ENCODE results near the gene ACAA2.

The ACAA2 gene

DNA sequence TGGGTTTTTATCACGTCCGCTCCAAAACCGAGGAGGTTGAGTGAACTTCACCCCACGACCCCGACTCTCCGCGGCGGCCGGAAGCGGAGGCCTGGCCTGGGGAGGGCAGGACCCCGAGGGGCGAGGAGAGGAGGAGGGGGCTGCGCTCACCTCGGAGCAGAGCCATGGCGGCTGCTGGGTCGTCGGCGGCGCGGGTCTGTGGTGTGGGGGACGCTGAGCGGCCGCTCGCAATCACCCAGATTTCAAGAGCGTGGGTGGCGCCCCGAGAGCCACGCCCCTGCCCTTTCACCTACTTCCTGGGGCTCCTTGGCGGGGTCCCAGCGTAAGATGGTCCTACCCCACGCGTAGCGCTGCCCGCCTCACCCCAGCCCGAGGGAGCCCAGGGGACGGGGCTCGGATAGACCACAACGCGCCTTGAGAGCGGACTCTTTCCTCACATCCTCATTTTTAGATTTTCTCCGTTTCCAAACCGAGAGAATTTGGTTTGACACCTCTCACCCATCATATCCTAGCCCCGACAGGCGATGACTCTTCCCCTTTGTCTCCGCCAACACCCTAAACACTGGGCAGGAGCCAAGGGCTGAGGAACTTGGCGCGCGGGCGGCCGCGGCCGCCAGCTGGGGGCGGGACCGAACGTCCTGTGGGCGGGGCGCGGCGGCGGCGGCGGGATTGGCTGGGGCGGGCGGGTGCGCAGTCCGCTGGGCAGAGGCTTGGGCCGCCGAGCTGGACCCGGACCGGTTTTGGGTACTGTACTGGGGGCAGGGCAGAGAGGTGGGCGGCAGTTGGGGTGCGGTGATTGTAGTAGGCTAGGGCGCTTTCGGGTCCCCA, at the start of gene ACAA2:
ACAA2 (minus strand) TSS at position 215 of the 828 bp plus-strand sequence; CDS start at position 166, 49 bp downstream.
- no peaks in the 10 kb centered on the region for H3K27me3 Mint-ChIP-seq
- H3K4me3 Mint-ChIP-seq, result peak within 1 kb of the TSS; percentile 88
- peaks cover 25% of the 10 kb centered on the region for H3K36me3 Mint-ChIP-seq
- peaks cover 2% of the 10 kb centered on the region for H3K9me3 Mint-ChIP-seq
- ATAC-seq, result peak; percentile 95
- H3K4me1 Mint-ChIP-seq, result peaks cover 24% of the 10 kb centered on the region
- H3K27ac Mint-ChIP-seq, result peak within 1 kb of the TSS; percentile 89

DNA sequence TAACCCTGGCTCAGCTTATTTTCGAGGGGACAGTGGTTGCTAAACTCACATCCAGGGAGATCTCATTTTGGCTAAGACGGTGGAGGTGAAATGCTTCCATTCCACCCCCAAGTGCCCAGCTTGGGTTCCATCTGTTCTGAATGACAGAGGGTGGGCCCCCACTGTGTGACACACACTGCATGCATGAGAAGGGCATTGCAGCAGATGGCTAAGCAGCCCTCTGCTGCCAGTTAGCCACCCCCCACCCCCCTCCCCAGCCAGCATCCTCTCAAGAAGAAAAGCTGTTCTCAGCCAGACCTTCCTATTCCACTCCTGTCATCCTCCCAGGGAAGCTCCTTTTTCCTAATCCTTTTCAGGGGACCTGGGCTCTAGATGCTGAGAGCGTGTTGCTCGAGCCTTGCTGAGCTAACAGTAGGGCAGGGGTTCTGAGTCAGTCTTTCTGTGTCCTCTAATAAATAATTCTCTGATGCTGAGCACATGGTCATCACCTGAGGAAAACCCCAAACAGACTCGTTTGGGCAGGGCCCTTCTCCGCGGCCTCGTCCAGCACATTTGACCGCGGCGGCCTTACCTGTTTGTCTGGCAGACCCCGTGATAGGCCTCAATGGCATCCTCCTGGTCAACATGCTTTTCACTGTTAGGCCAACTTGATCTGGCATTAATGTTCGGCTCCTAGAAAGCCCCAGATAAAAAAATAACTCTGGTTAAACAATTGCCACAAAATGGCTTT, 49.5 kb upstream of the ACAA2 start:
- no peaks in the 10 kb centered on the region for H3K9me3 Mint-ChIP-seq
- ATAC-seq, result no peak
- H3K27me3 Mint-ChIP-seq, result peaks cover 13% of the 10 kb centered on the region
- no peaks in the 10 kb centered on the region for H3K4me1 Mint-ChIP-seq
- H3K36me3 Mint-ChIP-seq, result no peaks in the 10 kb centered on the region
- H3K4me3 Mint-ChIP-seq, result no peak overlapping the region
- no peak overlapping the region for H3K27ac Mint-ChIP-seq

DNA sequence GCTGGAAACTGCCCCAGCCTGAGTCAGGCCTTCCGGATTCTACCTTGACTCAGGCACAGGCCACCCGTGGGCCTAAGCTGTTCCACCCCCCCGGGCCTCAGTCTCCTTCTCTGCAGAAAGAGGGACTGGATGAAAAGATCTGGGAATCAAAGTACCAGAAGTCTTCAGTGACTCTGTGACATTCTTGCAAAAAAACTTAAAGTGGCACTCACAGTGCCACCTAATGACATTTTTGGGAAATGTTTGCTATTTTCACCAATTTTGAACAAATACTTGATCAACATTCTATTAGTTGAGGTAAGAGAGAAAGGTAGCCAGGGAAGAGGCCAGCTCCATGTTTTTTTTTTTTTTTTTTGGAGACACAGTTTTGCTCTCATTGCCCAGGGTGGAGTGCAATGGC, 48.3 kb upstream of the ACAA2 start:
- no peaks in the 10 kb centered on the region for H3K9me3 Mint-ChIP-seq
- H3K36me3 Mint-ChIP-seq, result no peaks in the 10 kb centered on the region
- no peak overlapping the region for H3K4me3 Mint-ChIP-seq
- H3K27ac Mint-ChIP-seq, result no peak overlapping the region
- ATAC-seq, result no peak
- no peaks in the 10 kb centered on the region for H3K4me1 Mint-ChIP-seq
- H3K27me3 Mint-ChIP-seq, result peaks cover 4% of the 10 kb centered on the region

DNA sequence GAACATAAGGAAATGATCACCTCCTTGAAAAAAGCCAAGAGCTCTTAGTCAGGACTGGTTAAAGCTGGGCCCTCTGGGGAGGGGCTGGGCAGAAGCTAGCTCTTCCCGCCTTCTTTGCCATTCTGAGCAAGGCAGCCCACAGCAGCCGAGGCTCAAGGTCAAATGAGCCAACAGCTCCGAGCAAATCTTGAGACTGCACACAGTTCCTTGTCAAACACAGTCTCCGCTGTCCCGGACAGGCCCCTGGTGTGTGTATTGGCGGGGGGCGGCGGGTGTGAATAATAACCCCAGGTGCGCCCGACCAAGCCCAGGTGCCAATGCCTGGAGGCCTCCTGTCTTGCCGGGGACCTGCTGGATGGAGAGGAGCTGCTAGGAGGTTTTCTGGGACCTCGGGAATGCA, 46.4 kb upstream of the ACAA2 start:
- no peaks in the 10 kb centered on the region for H3K27me3 Mint-ChIP-seq
- no peaks in the 10 kb centered on the region for H3K36me3 Mint-ChIP-seq
- no peaks in the 10 kb centered on the region for H3K4me1 Mint-ChIP-seq
- H3K4me3 Mint-ChIP-seq, result no peak overlapping the region
- no peaks in the 10 kb centered on the region for H3K9me3 Mint-ChIP-seq
- no peak for ATAC-seq
- H3K27ac Mint-ChIP-seq, result no peak overlapping the region

DNA sequence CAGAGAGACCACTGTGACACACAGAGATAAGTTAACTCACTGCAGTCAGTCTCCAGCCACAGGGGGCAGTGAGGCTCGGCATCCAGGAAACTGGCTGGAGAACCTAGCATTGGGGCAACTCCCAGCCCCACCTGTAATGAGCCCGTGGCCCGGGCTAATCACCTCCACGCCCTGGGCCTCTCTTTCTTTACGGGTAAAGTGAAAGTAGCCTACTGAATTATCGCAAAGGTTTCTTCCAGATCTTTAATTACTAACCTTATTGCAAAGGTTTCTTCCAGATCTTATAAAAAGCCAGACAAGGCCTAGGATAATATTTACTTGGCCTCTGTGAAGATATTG, 45.7 kb upstream of the ACAA2 start:
- no peaks in the 10 kb centered on the region for H3K27me3 Mint-ChIP-seq
- H3K27ac Mint-ChIP-seq, result no peak overlapping the region
- no peak overlapping the region for H3K4me3 Mint-ChIP-seq
- no peaks in the 10 kb centered on the region for H3K9me3 Mint-ChIP-seq
- no peaks in the 10 kb centered on the region for H3K36me3 Mint-ChIP-seq
- H3K4me1 Mint-ChIP-seq, result no peaks in the 10 kb centered on the region
- no peak for ATAC-seq

DNA sequence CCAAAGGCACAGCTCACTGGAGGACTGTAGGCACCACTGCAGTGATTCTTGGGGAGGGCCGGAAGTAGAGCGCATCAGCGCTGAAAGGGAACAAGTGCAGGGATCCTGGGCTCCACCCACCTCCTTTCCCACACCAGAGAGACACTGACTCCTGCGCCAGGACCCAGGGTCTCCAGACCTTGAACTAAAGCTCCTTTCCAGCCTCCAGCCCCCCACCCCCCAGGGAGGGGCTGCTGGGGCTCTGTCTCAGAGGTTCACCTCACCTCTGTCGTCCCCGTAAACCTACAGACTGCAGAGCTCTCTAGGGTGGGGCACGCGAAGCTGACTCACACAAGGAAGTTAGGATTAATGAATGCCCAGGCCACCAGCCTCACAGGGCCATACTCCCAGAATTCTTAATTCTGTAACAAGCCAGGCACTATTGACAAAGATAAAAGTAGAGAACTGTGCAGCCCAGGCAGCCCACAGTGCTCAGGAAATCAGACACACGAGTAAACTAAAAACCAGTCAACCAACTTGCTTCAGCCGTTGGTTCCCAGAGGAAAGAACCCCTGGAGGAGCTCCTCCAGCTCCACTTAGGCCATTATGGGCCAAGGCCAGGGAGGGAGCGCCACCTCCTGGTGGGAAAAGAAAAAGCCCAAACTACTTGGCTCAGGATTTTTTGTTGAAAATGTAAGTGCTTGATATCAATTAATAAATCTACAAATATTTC, 45.1 kb upstream of the ACAA2 start:
- H3K9me3 Mint-ChIP-seq, result no peaks in the 10 kb centered on the region
- H3K27me3 Mint-ChIP-seq, result no peaks in the 10 kb centered on the region
- H3K36me3 Mint-ChIP-seq, result no peaks in the 10 kb centered on the region
- no peak for ATAC-seq
- H3K4me3 Mint-ChIP-seq, result no peak overlapping the region
- no peaks in the 10 kb centered on the region for H3K4me1 Mint-ChIP-seq
- no peak overlapping the region for H3K27ac Mint-ChIP-seq

DNA sequence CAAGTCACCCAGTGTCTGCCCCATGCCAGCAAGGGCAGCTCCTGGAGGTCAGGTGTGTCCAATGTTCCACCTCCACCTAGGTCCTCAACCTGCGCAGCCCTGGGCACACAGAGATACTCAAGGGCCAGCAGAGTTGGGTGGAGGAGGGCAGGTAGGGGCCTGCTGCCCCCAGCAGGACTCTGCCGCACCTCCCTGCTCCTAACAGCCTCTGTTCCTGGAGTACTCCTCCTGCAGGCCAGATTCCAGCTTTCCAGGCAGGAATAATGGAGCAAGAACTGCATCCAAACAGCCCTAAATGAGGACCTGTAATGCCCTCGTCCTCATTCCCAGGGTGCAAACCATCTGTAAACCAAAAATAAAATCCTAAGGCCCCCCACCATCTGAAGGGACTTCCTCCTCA, 44.4 kb upstream of the ACAA2 start:
- Mint-ChIP-seq H3K27ac (no peak overlapping the region), H3K27me3 (no peaks in the 10 kb centered on the region), H3K4me3 (no peak overlapping the region), H3K4me1 (no peaks in the 10 kb centered on the region), H3K36me3 (no peaks in the 10 kb centered on the region), H3K9me3 (no peaks in the 10 kb centered on the region)
- no peak for ATAC-seq

- Mint-ChIP-seq H3K4me1 (no peaks in the 10 kb centered on the region), H3K9me3 (no peaks in the 10 kb centered on the region), H3K36me3 (no peaks in the 10 kb centered on the region), H3K27me3 (no peaks in the 10 kb centered on the region), H3K27ac (no peak overlapping the region), H3K4me3 (no peak overlapping the region)
- no peak for ATAC-seq
Observed at GRCh38 chr18:49856496-49856895, 43.2 kb upstream of the ACAA2 start.

GRCh38 chr18:49855711-49856415, 42.5 kb upstream of the ACAA2 start:
- no peaks in the 10 kb centered on the region for H3K9me3 Mint-ChIP-seq
- no peak overlapping the region for H3K4me3 Mint-ChIP-seq
- H3K27me3 Mint-ChIP-seq, result no peaks in the 10 kb centered on the region
- H3K27ac Mint-ChIP-seq, result no peak overlapping the region
- no peaks in the 10 kb centered on the region for H3K4me1 Mint-ChIP-seq
- no peaks in the 10 kb centered on the region for H3K36me3 Mint-ChIP-seq
- ATAC-seq, result no peak

DNA sequence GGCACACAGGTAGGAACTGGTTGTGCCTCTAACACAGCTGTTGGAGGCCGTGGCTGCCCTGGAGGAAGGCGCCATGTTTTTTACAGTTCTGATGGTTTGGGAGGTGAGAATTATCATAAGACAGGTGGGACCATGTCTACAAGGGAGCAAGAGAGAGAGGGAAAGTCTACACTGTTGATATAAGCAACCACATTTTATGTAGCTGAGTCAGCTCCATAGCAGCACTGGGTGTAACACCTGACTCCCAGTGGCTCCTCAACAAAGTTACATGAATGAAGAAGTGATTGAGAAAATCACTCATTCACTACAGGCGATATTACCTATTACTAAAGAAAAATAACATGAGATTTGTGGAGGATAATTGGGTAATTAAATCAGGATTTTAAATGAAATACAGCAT, 41.3 kb upstream of the ACAA2 start:
- H3K27ac Mint-ChIP-seq, result no peak overlapping the region
- H3K4me3 Mint-ChIP-seq, result no peak overlapping the region
- no peaks in the 10 kb centered on the region for H3K9me3 Mint-ChIP-seq
- H3K4me1 Mint-ChIP-seq, result no peaks in the 10 kb centered on the region
- no peaks in the 10 kb centered on the region for H3K27me3 Mint-ChIP-seq
- H3K36me3 Mint-ChIP-seq, result no peaks in the 10 kb centered on the region
- ATAC-seq, result no peak

DNA sequence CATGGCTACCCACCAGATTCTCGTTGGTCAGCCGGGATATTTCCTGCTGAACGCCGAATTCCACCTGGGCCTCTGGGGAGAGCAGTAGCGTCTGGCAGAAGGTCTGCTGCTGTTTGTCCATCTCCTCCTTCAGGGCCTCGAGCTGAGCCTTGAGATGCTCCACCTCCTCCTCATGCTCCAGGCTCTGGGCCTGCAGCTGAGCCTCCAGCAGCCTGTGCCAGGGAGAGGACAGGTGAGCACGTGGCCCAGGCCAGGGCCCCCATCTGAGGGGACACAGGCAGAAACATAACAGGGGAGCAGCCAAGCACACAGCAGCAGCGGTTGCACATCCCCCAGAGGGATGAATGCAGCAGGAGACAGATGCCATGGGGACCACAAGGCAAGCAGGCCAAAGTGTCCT, 40.1 kb upstream of the ACAA2 start:
- H3K27ac Mint-ChIP-seq, result no peak overlapping the region

DNA sequence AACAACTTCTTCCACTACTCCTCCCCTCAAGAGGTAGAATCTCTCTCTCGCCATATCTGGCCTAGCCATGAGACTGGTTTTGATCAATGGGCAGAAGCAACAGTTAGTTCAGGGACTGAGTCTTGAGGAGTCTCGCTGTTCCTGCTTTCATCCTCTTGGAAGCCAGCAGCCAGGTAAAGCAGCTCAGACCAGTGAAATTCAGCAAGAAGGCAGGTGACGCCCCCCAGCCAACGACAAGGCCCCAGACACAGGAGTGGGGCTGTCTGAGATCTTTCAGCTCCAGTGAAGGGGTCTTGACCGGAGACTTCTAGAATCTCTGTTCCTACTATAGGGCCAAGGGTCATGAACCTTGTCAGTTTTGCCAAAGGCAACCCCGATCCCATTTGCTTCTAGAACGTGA, 39.7 kb upstream of the ACAA2 start:
- ATAC-seq, result no peak
- Mint-ChIP-seq H3K27ac (no peak overlapping the region), H3K36me3 (no peaks in the 10 kb centered on the region), H3K27me3 (peaks cover 9% of the 10 kb centered on the region), H3K4me1 (no peaks in the 10 kb centered on the region), H3K4me3 (no peak overlapping the region), H3K9me3 (no peaks in the 10 kb centered on the region)

More for the DNA sequence above, 40.1 kb upstream of the ACAA2 start:
- H3K4me1 Mint-ChIP-seq, result no peaks in the 10 kb centered on the region
- peaks cover 5% of the 10 kb centered on the region for H3K27me3 Mint-ChIP-seq
- H3K4me3 Mint-ChIP-seq, result no peak overlapping the region
- ATAC-seq, result no peak
- no peaks in the 10 kb centered on the region for H3K36me3 Mint-ChIP-seq
- no peaks in the 10 kb centered on the region for H3K9me3 Mint-ChIP-seq

GRCh38 chr18:49851624-49852023, 38.3 kb upstream of the ACAA2 start:
- H3K4me3 Mint-ChIP-seq, result no peak overlapping the region
- H3K27ac Mint-ChIP-seq, result no peak overlapping the region
- H3K9me3 Mint-ChIP-seq, result no peaks in the 10 kb centered on the region
- no peaks in the 10 kb centered on the region for H3K4me1 Mint-ChIP-seq
- no peak for ATAC-seq
- no peaks in the 10 kb centered on the region for H3K36me3 Mint-ChIP-seq
- peaks cover 20% of the 10 kb centered on the region for H3K27me3 Mint-ChIP-seq

DNA sequence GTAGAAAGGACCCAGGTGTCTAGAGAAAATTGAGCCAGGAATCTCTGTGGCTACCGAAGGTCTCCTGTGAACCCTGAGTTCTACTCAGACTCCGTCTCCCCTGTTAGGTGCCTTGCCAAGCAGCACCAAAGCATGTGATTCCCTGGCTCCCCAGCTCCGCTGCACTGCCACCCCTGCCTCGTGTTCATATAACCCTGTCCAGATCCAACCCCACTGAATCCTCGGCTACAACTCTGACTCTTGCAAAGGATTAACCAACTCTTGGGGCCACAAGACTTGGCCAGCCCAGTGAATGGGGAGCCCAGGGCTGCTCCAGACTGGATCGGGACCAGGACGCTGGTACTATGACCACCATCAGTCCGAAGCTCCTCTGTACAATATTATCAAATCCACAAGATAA, 37.3 kb upstream of the ACAA2 start:
- H3K4me1 Mint-ChIP-seq, result no peaks in the 10 kb centered on the region
- no peaks in the 10 kb centered on the region for H3K9me3 Mint-ChIP-seq

More for the DNA sequence above, 37.3 kb upstream of the ACAA2 start:
- ATAC-seq, result no peak
- peaks cover 23% of the 10 kb centered on the region for H3K27me3 Mint-ChIP-seq
- no peak overlapping the region for H3K4me3 Mint-ChIP-seq
- no peak overlapping the region for H3K27ac Mint-ChIP-seq
- H3K36me3 Mint-ChIP-seq, result no peaks in the 10 kb centered on the region
